ENCODE measurements around the gene RGS19.

GRCh38 chr20:64041040-64041780, 38.1 kb downstream of the RGS19 start:
- TF ChIP-seq POLR2A (IDR thresholded peaks at IDR 0.05; ENCODE audit: low read depth, low read length) (no peak), POLR2AphosphoS5 (IDR thresholded peaks at IDR 0.05; ENCODE audit: low read depth, low read length) (no peak)
